HepG2 (cell line): Measurements from ENCODE around the gene TBC1D4. TPM values are rescaled to one million over a fixed set of nuclear protein-coding genes. Genes with fewer than 3 reads are reported as not detected.
A peak's percentile ranks its signal among the peaks of the same experiment; 100 is the strongest.

ENCODE experiments used
- BCL6 ChIP-seq: IDR thresholded peaks from 2 replicates; pipeline ENCODE4 v1.6.1; 2016; ENCODE audit warnings: missing genetic modification reagents, missing compliant biosample characterization
- FOXA1 ChIP-seq, 2 experiments: fragments of 450-650 bp in 1 of 2; sonication (generic) in 1 of 2; formaldehyde crosslinking in 1 of 2; IDR thresholded peaks; 2 replicates each; pipeline versions ENCODE4 v1.4.0 to v1.6.1; 2016 to 2020; ENCODE audit warnings: missing genetic modification reagents in 1 of 2
- GATAD2A ChIP-seq: IDR thresholded peaks from 2 replicates; pipeline ENCODE4 v1.6.1; 2016
- HNRNPL ChIP-seq: fragments of 200-400 bp; formaldehyde crosslinking; IDR thresholded peaks from 2 replicates; pipeline ENCODE4 v1.6.1; 2017; ENCODE audit warnings: mild to moderate bottlenecking, low read depth, low read length
- IRX3 ChIP-seq: sonication (generic); formaldehyde crosslinking; IDR thresholded peaks from 2 replicates; pipeline ENCODE4 v1.8.1; 2023; ENCODE audit warnings: mild to moderate bottlenecking, low read depth, missing genetic modification reagents, borderline replicate concordance
- NR3C1 ChIP-seq: sonication (generic); formaldehyde crosslinking; IDR thresholded peaks from 2 replicates; pipeline ENCODE4 v1.4.0; 2020; ENCODE audit warnings: missing genetic modification reagents
- RELA ChIP-seq: sonication (generic); formaldehyde crosslinking; IDR thresholded peaks from 2 replicates; pipeline ENCODE4 v1.4.0; 2020; ENCODE audit warnings: missing genetic modification reagents
- RNF2 ChIP-seq: fragments of 450-650 bp; conservative IDR thresholded peaks from 2 replicates; pipeline ENCODE4 v1.6.1; 2016; ENCODE audit warnings: low read depth
- TCF12 ChIP-seq, 2 experiments: fragments of 450-650 bp in 1 of 2; sonication (generic) in 1 of 2; formaldehyde crosslinking in 1 of 2; IDR thresholded peaks; 2 replicates each; pipeline versions ENCODE4 v1.6.1 to v1.8.0; 2017 to 2022; ENCODE audit warnings: antibody characterized with exemption in 1 of 2, mild to moderate bottlenecking in 1 of 2, missing genetic modification reagents in 1 of 2, moderate library complexity in 1 of 2
- TEAD2 ChIP-seq: sonication (generic); formaldehyde crosslinking; IDR thresholded peaks from 2 replicates; pipeline ENCODE4 v1.9.0; 2021; ENCODE audit warnings: missing genetic modification reagents
- ZBTB7A ChIP-seq: sonication (generic); formaldehyde crosslinking; IDR thresholded peaks from 2 replicates; pipeline ENCODE4 v1.8.0; 2022; ENCODE audit warnings: mild to moderate bottlenecking, missing genetic modification reagents
- ZFP36 ChIP-seq: fragments of 150-350 bp; IDR thresholded peaks from 2 replicates; pipeline ENCODE4 v1.6.1; 2018; ENCODE audit warnings: borderline replicate concordance, low read length, low read depth; ENCODE audit not compliant: partially characterized antibody
- ZFP82 ChIP-seq: sonication (generic); formaldehyde crosslinking; IDR thresholded peaks from 2 replicates; pipeline ENCODE4 v1.5.1; 2020; ENCODE audit warnings: mild to moderate bottlenecking, missing genetic modification reagents, borderline replicate concordance
- ZNF556 ChIP-seq: sonication (generic); formaldehyde crosslinking; IDR thresholded peaks from 2 replicates; pipeline ENCODE4 v1.4.0; 2020; ENCODE audit warnings: mild to moderate bottlenecking, missing genetic modification reagents, borderline replicate concordance
- ZNF567 ChIP-seq: sonication (generic); formaldehyde crosslinking; IDR thresholded peaks from 2 replicates; pipeline ENCODE4 v1.8.1; 2023; ENCODE audit warnings: mild to moderate bottlenecking, missing genetic modification reagents, borderline replicate concordance
- ZNF605 ChIP-seq: sonication (generic); formaldehyde crosslinking; IDR thresholded peaks from 2 replicates; pipeline ENCODE4 v1.8.0; 2022; ENCODE audit warnings: mild to moderate bottlenecking, missing genetic modification reagents
- ZNF777 ChIP-seq: sonication (generic); formaldehyde crosslinking; IDR thresholded peaks from 2 replicates; pipeline ENCODE4 v1.4.0; 2020; ENCODE audit warnings: missing genetic modification reagents
- ZNF782 ChIP-seq: sonication (generic); formaldehyde crosslinking; IDR thresholded peaks from 2 replicates; pipeline ENCODE4 v1.4.0; 2020; ENCODE audit warnings: missing genetic modification reagents, mild to moderate bottlenecking, borderline replicate concordance
- ZNF792 ChIP-seq: IDR thresholded peaks from 2 replicates; pipeline ENCODE4 v1.6.1; 2016
- polyA plus RNA-seq, 8 experiments: library from polyadenylated mRNA; depleted of rRNA in 3 of 8; stranded (reverse) in 7 of 8; unstranded in 1 of 8; fragments of >200 nt; fragmentation: Illumina TruSeq in 4 of 8; extraction: Trizol in 4 of 8; gene quantifications; 2 replicates each; pipeline versions ENCODE4 v1.2.1 to v1.2.3, GENCODE V29; 2011 to 2016; ENCODE audit warnings: low read depth in 4 of 8, missing spikeins in 1 of 8, mixed read lengths in 1 of 8; ENCODE audit not compliant: insufficient read depth in 1 of 8
- total RNA-seq, 5 experiments: library from RNA; depleted of rRNA; stranded (reverse); fragments of >200 nt; fragmentation: Illumina TruSeq; extraction: Trizol; gene quantifications; 2 replicates each; pipeline ENCODE4 v1.2.3, GENCODE V29; 2016; ENCODE audit warnings: low read depth in 1 of 5
- TF ChIP-seq, protein P1 (sequence below): sonication (generic); formaldehyde crosslinking; IDR thresholded peaks from 2 replicates; pipeline ENCODE4 v1.4.0; 2020; ENCODE audit warnings: missing genetic modification reagents
- TF ChIP-seq, protein P2 (sequence below): sonication (generic); formaldehyde crosslinking; IDR thresholded peaks from 2 replicates; pipeline ENCODE4 v1.4.0; 2020; ENCODE audit warnings: low read depth, mild to moderate bottlenecking, missing genetic modification reagents
- TF ChIP-seq, protein P3 (sequence below): fragments of 450-650 bp; IDR thresholded peaks from 2 replicates; pipeline ENCODE4 v1.6.1; 2017; ENCODE audit warnings: mild to moderate bottlenecking

The TBC1D4 gene
- total and polyA plus RNA-seq, 2 of the 13 experiments (the other 11 are each of a cell fraction or from before 2014, with no cell fraction given), result 35.9 to 64.4 TPM

DNA sequence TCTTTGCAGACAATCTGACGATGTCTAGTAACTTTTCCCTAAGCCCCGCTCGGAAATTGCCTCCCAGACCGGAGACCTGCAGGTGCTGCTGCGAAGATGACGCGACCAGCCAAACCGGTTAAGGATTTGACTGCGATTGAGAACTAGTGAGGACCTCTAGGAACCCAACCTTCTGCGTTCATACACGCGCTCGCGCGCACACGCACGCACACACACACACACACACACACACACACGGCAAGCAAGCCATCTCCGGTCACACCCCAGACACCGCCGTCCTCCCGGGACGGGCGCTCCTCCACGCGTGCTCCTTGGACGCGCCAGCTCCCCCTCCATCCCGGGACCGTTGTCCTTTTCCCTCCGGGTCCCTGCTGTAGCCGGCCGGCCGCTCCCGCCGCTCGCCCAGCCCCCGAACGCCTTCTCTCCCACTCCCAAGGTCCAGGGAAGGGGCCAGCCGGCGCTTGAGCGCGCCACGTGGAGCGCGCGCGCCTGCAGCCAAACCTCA is 1.2 kb downstream of the TBC1D4 start (continued):
- TF ChIP-seq, protein P1, sequence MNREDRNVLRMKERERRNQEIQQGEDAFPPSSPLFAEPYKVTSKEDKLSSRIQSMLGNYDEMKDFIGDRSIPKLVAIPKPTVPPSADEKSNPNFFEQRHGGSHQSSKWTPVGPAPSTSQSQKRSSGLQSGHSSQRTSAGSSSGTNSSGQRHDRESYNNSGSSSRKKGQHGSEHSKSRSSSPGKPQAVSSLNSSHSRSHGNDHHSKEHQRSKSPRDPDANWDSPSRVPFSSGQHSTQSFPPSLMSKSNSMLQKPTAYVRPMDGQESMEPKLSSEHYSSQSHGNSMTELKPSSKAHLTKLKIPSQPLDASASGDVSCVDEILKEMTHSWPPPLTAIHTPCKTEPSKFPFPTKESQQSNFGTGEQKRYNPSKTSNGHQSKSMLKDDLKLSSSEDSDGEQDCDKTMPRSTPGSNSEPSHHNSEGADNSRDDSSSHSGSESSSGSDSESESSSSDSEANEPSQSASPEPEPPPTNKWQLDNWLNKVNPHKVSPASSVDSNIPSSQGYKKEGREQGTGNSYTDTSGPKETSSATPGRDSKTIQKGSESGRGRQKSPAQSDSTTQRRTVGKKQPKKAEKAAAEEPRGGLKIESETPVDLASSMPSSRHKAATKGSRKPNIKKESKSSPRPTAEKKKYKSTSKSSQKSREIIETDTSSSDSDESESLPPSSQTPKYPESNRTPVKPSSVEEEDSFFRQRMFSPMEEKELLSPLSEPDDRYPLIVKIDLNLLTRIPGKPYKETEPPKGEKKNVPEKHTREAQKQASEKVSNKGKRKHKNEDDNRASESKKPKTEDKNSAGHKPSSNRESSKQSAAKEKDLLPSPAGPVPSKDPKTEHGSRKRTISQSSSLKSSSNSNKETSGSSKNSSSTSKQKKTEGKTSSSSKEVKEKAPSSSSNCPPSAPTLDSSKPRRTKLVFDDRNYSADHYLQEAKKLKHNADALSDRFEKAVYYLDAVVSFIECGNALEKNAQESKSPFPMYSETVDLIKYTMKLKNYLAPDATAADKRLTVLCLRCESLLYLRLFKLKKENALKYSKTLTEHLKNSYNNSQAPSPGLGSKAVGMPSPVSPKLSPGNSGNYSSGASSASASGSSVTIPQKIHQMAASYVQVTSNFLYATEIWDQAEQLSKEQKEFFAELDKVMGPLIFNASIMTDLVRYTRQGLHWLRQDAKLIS (CRISPR knock-in tag), result 0 out of 2 replicates have a peak, but pooled peaks have one; percentile 19
- TF ChIP-seq ZFP36, result no peak
- TF ChIP-seq, protein P2, sequence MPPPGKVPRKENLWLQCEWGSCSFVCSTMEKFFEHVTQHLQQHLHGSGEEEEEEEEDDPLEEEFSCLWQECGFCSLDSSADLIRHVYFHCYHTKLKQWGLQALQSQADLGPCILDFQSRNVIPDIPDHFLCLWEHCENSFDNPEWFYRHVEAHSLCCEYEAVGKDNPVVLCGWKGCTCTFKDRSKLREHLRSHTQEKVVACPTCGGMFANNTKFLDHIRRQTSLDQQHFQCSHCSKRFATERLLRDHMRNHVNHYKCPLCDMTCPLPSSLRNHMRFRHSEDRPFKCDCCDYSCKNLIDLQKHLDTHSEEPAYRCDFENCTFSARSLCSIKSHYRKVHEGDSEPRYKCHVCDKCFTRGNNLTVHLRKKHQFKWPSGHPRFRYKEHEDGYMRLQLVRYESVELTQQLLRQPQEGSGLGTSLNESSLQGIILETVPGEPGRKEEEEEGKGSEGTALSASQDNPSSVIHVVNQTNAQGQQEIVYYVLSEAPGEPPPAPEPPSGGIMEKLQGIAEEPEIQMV, result peak; percentile 18; the same call in 1 of the 2 replicates
- peak; percentile 37; the same call in 1 of the 2 replicates for TF ChIP-seq BCL6 (CRISPR knock-in tag)
- TF ChIP-seq TCF12 (IDR thresholded peaks at IDR 0.05), result no peak
- TF ChIP-seq TCF12 (CRISPR knock-in tag; IDR thresholded peaks at IDR 0.05), result no peak
- no peak for TF ChIP-seq ZNF567 (CRISPR knock-in tag)
- 0 out of 2 replicates have a peak, but pooled peaks have one; percentile 6 for TF ChIP-seq GATAD2A (CRISPR knock-in tag)
- 0 out of 2 replicates have a peak, but pooled peaks have one; percentile 60 for TF ChIP-seq ZNF605 (CRISPR knock-in tag)
- no peak for TF ChIP-seq ZNF556
- no peak for TF ChIP-seq RNF2
- 0 out of 2 replicates have a peak, but pooled peaks have one; percentile 12 for TF ChIP-seq RELA (CRISPR knock-in tag)
- 0 out of 2 replicates have a peak, but pooled peaks have one; percentile 21 for TF ChIP-seq ZNF777 (CRISPR knock-in tag)
- TF ChIP-seq IRX3 (CRISPR knock-in tag), result no peak
- no peak for TF ChIP-seq TEAD2 (CRISPR knock-in tag)
- TF ChIP-seq, protein P3, sequence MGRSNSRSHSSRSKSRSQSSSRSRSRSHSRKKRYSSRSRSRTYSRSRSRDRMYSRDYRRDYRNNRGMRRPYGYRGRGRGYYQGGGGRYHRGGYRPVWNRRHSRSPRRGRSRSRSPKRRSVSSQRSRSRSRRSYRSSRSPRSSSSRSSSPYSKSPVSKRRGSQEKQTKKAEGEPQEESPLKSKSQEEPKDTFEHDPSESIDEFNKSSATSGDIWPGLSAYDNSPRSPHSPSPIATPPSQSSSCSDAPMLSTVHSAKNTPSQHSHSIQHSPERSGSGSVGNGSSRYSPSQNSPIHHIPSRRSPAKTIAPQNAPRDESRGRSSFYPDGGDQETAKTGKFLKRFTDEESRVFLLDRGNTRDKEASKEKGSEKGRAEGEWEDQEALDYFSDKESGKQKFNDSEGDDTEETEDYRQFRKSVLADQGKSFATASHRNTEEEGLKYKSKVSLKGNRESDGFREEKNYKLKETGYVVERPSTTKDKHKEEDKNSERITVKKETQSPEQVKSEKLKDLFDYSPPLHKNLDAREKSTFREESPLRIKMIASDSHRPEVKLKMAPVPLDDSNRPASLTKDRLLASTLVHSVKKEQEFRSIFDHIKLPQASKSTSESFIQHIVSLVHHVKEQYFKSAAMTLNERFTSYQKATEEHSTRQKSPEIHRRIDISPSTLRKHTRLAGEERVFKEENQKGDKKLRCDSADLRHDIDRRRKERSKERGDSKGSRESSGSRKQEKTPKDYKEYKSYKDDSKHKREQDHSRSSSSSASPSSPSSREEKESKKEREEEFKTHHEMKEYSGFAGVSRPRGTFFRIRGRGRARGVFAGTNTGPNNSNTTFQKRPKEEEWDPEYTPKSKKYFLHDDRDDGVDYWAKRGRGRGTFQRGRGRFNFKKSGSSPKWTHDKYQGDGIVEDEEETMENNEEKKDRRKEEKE, result no peak
- 0 out of 2 replicates have a peak, but pooled peaks have one; percentile 31 for TF ChIP-seq ZFP82 (CRISPR knock-in tag)
- TF ChIP-seq FOXA1 (IDR thresholded peaks at IDR 0.05), result no peak
- TF ChIP-seq FOXA1 (CRISPR knock-in tag; IDR thresholded peaks at IDR 0.05), result no peak
- TF ChIP-seq ZNF792 (CRISPR knock-in tag), result peak; percentile 19; the same call in 1 of the 2 replicates
- no peak for TF ChIP-seq ZNF782 (CRISPR knock-in tag)
- peak; percentile 45; the same call in 1 of the 2 replicates for TF ChIP-seq HNRNPL
- no peak for TF ChIP-seq NR3C1 (CRISPR knock-in tag)
- TF ChIP-seq ZBTB7A (CRISPR knock-in tag), result 0 out of 2 replicates have a peak, but pooled peaks have one; percentile 1
